SK-N-SH (cell line): Measurements from ENCODE around the gene UST.

Experiments used
- CTCF ChIP-seq: fragments of 200-600 bp; sonication (generic); IDR thresholded peaks from 2 replicates; pipeline ENCODE4 v1.6.1; 2017; ENCODE audit warnings: antibody characterized with exemption, mild to moderate bottlenecking, moderate library complexity
- EP300 ChIP-seq, 2 experiments: IDR thresholded peaks; 2 replicates each; pipeline versions ENCODE4 v1.4.0 to v1.6.1; 2012; ENCODE audit warnings: borderline replicate concordance in 1 of 2, low read depth in 1 of 2, low read length in 1 of 2
- JUND ChIP-seq: IDR thresholded peaks from 2 replicates; pipeline ENCODE4 v1.4.0; 2012
- NFIC ChIP-seq: IDR thresholded peaks from 2 replicates; pipeline ENCODE4 v1.4.0; 2012; ENCODE audit warnings: borderline replicate concordance
- POLR2AphosphoS5 ChIP-seq: IDR thresholded peaks from 2 replicates; pipeline ENCODE4 v1.6.1; 2012; ENCODE audit warnings: low read depth, low read length
- SIN3A ChIP-seq: IDR thresholded peaks from 2 replicates; pipeline ENCODE4 v1.6.1; 2012; ENCODE audit warnings: low read depth, mild to moderate bottlenecking, low read length, moderate library complexity, borderline replicate concordance
- SMC3 ChIP-seq: IDR thresholded peaks from 2 replicates; pipeline ENCODE4 v1.6.1; 2012; ENCODE audit warnings: low read depth, low read length, improper control_type of control experiment
- TAF1 ChIP-seq: IDR thresholded peaks from 2 replicates; pipeline ENCODE4 v1.6.1; 2012; ENCODE audit warnings: low read depth, mild to moderate bottlenecking, low read length, moderate library complexity, borderline replicate concordance
- TF ChIP-seq, protein P1 (sequence below): IDR thresholded peaks from 2 replicates; pipeline ENCODE4 v1.6.1; 2012; ENCODE audit warnings: mild to moderate bottlenecking, low read depth, low read length, moderate library complexity

DNA sequence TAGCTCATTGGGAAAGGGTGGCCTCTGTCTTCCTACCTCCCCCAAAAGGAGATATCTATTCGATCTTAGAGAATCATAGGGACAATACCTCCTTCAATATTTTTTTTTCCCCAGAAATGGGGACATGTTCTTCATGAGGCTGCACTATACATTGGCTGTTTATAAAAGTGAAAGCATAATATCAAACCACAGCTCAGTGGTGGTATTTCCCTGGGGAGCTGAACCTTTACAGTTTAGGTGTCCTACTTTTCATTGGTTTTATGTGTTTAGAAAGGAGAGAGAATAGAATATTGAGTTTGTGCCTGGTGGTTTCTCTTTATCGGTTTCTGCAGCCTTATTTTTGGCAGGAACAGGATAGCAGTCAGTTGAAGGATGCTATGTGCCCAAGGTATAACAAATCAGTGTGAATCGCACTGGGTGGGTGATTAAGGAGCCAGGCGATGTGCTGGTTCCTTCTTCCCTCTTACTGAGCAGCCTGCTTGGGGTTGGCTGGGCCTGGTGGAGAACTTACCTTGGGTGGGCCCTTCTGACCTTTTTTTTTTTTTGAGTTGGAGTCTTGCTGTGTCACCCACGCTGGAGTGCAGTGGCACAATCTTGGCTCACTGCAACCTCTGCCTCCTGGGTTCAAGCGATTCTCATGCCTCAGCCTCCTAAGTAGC lies 25.2 kb downstream of the UST start:
- TF ChIP-seq CTCF (no peak), JUND (no peak), TAF1 (no peak), POLR2AphosphoS5 (no peak), SMC3 (no peak), SIN3A (no peak), EP300 (IDR thresholded peaks at IDR 0.05; ENCODE audit: borderline replicate concordance in 1 of 2, low read depth in 1 of 2, low read length in 1 of 2) (no peak), NFIC (no peak)
- TF ChIP-seq, protein P1, sequence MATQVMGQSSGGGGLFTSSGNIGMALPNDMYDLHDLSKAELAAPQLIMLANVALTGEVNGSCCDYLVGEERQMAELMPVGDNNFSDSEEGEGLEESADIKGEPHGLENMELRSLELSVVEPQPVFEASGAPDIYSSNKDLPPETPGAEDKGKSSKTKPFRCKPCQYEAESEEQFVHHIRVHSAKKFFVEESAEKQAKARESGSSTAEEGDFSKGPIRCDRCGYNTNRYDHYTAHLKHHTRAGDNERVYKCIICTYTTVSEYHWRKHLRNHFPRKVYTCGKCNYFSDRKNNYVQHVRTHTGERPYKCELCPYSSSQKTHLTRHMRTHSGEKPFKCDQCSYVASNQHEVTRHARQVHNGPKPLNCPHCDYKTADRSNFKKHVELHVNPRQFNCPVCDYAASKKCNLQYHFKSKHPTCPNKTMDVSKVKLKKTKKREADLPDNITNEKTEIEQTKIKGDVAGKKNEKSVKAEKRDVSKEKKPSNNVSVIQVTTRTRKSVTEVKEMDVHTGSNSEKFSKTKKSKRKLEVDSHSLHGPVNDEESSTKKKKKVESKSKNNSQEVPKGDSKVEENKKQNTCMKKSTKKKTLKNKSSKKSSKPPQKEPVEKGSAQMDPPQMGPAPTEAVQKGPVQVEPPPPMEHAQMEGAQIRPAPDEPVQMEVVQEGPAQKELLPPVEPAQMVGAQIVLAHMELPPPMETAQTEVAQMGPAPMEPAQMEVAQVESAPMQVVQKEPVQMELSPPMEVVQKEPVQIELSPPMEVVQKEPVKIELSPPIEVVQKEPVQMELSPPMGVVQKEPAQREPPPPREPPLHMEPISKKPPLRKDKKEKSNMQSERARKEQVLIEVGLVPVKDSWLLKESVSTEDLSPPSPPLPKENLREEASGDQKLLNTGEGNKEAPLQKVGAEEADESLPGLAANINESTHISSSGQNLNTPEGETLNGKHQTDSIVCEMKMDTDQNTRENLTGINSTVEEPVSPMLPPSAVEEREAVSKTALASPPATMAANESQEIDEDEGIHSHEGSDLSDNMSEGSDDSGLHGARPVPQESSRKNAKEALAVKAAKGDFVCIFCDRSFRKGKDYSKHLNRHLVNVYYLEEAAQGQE, result no peak
